Measurements from ENCODE around the gene CDKAL1. TPM values are rescaled to one million over a fixed set of nuclear protein-coding genes. Genes with fewer than 3 reads are reported as not detected.

Gene CDKAL1
- total RNA-seq, 1 experiment from 2014 or later = 11.8 TPM

DNA sequence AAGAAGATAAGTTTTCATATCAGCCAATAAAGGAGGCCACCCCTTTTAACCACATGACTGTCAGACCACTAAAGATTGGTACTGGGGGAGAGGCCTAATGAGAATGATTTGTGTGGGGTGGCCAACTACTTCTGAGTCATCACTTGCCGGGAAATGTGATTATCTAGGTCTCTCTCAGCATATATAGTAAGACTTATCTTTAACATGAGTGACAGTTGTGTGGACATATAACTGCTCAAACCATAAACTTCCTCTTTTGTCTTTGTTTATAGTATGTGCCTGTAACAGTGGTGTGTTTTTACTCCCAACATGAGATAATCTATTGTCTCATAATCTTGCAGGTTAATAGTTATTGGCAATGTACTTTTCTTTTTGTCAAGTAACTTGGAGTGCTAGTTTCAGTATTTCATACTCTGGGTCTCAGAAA is 312.4 kb downstream of the CDKAL1 start:
- H3K9me3 Mint-ChIP-seq (ENCODE audit: unreplicated experiment) = no peaks in the 10 kb centered on the region
- BruUV-seq (replicated peaks) = no TSS peak
- ChIA-PET POLR2A (interaction anchor here (1.0 kb wide), 1 partner anchor 12 kb away, joined by 3 read pairs; no protein-coding TSS in a partner anchor), CTCF (no interaction called here)
- TF ChIP-seq, protein P1, sequence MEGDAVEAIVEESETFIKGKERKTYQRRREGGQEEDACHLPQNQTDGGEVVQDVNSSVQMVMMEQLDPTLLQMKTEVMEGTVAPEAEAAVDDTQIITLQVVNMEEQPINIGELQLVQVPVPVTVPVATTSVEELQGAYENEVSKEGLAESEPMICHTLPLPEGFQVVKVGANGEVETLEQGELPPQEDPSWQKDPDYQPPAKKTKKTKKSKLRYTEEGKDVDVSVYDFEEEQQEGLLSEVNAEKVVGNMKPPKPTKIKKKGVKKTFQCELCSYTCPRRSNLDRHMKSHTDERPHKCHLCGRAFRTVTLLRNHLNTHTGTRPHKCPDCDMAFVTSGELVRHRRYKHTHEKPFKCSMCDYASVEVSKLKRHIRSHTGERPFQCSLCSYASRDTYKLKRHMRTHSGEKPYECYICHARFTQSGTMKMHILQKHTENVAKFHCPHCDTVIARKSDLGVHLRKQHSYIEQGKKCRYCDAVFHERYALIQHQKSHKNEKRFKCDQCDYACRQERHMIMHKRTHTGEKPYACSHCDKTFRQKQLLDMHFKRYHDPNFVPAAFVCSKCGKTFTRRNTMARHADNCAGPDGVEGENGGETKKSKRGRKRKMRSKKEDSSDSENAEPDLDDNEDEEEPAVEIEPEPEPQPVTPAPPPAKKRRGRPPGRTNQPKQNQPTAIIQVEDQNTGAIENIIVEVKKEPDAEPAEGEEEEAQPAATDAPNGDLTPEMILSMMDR (IDR thresholded peaks at IDR 0.05; ENCODE audit: unreplicated experiment) = no peak
- no peak for DNase-seq (ENCODE audit: unreplicated experiment)
- H3K4me1 Mint-ChIP-seq (ENCODE audit: insufficient read depth, unreplicated experiment) = no peaks in the 10 kb centered on the region
- no peaks in the 10 kb centered on the region for H3K27me3 Mint-ChIP-seq (ENCODE audit: insufficient read depth, unreplicated experiment)
- H3K27ac Mint-ChIP-seq (ENCODE audit: low read depth, unreplicated experiment) = no peak overlapping the region
- H3K4me3 Mint-ChIP-seq (ENCODE audit: unreplicated experiment) = no peak overlapping the region
- intact Hi-C loops (cut with micrococcal nuclease) = no loop called here
- H3K36me3 Mint-ChIP-seq (ENCODE audit: insufficient read depth, unreplicated experiment) = no peaks in the 10 kb centered on the region

DNA sequence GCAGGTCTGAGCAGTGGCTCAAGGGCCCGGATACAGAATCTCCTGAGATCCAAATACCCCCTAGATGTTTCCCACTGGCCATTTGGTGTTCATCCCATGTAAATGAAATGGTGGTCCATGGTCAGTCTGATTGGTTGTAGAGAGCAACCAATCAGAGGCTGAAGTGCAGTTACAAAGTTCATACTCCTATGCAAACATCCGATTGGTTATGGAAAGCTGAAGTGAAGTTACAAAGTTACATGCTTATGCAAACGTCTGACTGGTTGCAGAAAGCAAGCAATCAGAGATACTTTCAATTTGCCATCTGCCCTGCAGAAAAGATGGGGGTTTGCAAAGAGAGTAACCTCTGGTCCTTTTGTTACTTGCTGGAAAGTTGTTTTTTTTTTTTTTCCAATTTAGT is 313.6 kb downstream of the CDKAL1 start:
- no TSS peak for BruUV-seq (replicated peaks)
- intact Hi-C loops (cut with micrococcal nuclease) = no loop called here
- no peaks in the 10 kb centered on the region for H3K9me3 Mint-ChIP-seq (ENCODE audit: unreplicated experiment)
- no peak overlapping the region for H3K27ac Mint-ChIP-seq (ENCODE audit: low read depth, unreplicated experiment)
- no peaks in the 10 kb centered on the region for H3K4me1 Mint-ChIP-seq (ENCODE audit: insufficient read depth, unreplicated experiment)
- POLR2A ChIA-PET = no interaction called here
- no peaks in the 10 kb centered on the region for H3K27me3 Mint-ChIP-seq (ENCODE audit: insufficient read depth, unreplicated experiment)
- H3K36me3 Mint-ChIP-seq (ENCODE audit: insufficient read depth, unreplicated experiment) = no peaks in the 10 kb centered on the region
- no peak for DNase-seq (ENCODE audit: unreplicated experiment)
- CTCF ChIA-PET = interaction anchor here (0.6 to 0.7 kb wide), 2 partner anchors 24 to 28 kb away, joined by 4 to 6 read pairs; no protein-coding TSS in a partner anchor
- TF ChIP-seq, protein P1 (IDR thresholded peaks at IDR 0.05; ENCODE audit: unreplicated experiment) = no peak
- no peak overlapping the region for H3K4me3 Mint-ChIP-seq (ENCODE audit: unreplicated experiment)

DNA sequence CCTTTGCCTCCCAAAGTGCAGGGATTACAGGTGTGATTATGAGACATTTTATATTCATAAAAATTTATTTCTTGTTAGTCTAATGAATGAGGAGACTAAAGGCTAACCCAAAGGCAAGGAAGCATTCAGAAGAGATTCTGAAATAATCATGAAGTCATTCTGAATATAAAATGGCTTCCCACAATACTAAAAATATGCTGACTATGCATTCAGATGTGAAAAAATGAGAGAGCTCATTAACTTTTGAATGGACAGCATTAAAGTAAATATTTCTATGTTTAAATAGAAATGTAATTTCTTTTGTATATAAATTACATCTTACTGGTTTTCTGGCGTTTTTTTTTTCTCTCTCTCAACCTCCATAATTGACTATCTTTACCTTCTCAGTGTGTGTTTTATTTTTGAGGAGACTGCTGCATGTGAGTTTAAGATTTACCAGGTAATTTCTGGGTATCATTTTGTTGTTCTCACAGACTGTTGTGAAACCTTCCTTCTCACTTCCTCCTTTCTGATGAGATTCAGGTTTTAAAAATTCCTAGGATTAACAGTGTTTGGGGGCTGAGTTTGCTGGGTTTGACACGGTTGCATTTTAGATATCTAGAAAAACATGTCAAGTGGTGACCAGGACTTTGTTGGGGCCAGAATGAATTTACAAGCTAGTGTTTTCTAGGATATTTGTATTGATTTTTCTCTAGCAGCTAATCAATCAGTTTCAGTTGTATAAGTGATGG is 316.6 kb downstream of the CDKAL1 start:
- ChIA-PET POLR2A (interaction anchor here (1.0 to 1.1 kb wide), 3 partner anchors 9 to 24 kb away, joined by 3 to 4 read pairs (median 3); no protein-coding TSS in a partner anchor), CTCF (interaction anchor here (0.6 to 0.7 kb wide), 3 partner anchors 22 to 275 kb away, joined by 3 to 5 read pairs (median 3); no protein-coding TSS in a partner anchor)
- no TSS peak for BruUV-seq (replicated peaks)
- H3K27ac Mint-ChIP-seq (ENCODE audit: low read depth, unreplicated experiment) = no peak overlapping the region
- H3K4me1 Mint-ChIP-seq (ENCODE audit: insufficient read depth, unreplicated experiment) = no peaks in the 10 kb centered on the region
- no peaks in the 10 kb centered on the region for H3K36me3 Mint-ChIP-seq (ENCODE audit: insufficient read depth, unreplicated experiment)
- no peak for DNase-seq (ENCODE audit: unreplicated experiment)
- no peaks in the 10 kb centered on the region for H3K27me3 Mint-ChIP-seq (ENCODE audit: insufficient read depth, unreplicated experiment)
- intact Hi-C loops (cut with micrococcal nuclease) = no loop called here
- TF ChIP-seq, protein P1 (IDR thresholded peaks at IDR 0.05; ENCODE audit: unreplicated experiment) = no peak
- no peaks in the 10 kb centered on the region for H3K9me3 Mint-ChIP-seq (ENCODE audit: unreplicated experiment)
- H3K4me3 Mint-ChIP-seq (ENCODE audit: unreplicated experiment) = no peak overlapping the region

DNA sequence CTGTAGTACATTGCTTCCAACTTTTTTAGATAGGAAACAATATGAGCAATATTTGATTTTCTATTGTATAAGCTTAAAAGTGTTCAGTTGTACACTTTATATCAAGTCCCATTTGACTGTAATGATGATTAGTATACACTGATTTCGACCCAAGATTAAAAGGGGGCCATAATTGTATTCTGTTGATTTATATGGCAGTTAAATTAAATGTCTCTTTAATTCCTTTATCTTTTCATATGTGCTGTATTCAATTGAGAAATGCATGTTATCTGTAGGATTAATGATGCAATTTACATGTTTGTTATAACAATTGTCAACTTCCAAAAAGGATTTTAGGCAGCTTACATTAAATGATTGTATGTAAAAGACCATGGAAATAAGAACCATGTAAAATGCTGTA is 317.5 kb downstream of the CDKAL1 start:
- Mint-ChIP-seq H3K4me3 (ENCODE audit: unreplicated experiment) (no peak overlapping the region), H3K9me3 (ENCODE audit: unreplicated experiment) (no peaks in the 10 kb centered on the region), H3K27ac (ENCODE audit: low read depth, unreplicated experiment) (no peak overlapping the region), H3K4me1 (ENCODE audit: insufficient read depth, unreplicated experiment) (no peaks in the 10 kb centered on the region), H3K27me3 (ENCODE audit: insufficient read depth, unreplicated experiment) (no peaks in the 10 kb centered on the region), H3K36me3 (ENCODE audit: insufficient read depth, unreplicated experiment) (no peaks in the 10 kb centered on the region)
- TF ChIP-seq, protein P1 (IDR thresholded peaks at IDR 0.05; ENCODE audit: unreplicated experiment) = no peak
- intact Hi-C loops (cut with micrococcal nuclease) = no loop called here
- ChIA-PET POLR2A (interaction anchor here (0.8 to 1.1 kb wide), 2 partner anchors 8 to 25 kb away, joined by 3 read pairs; no protein-coding TSS in a partner anchor), CTCF (interaction anchor here (0.6 kb wide), 2 partner anchors 37 to 1764 kb away, joined by 3 read pairs; no protein-coding TSS in a partner anchor)
- no TSS peak for BruUV-seq (replicated peaks)
- no peak for DNase-seq (ENCODE audit: unreplicated experiment)
